ENCODE results near the gene MGAT5B.

- TF ChIP-seq CTCF (IDR thresholded peaks at IDR 0.05) (no peak), EP300 (IDR thresholded peaks at IDR 0.05) (no peak)
Measured at GRCh38 chr17:76865174-76865573, 3.0 kb upstream of the MGAT5B start.

Data from sigmoid colon (tissue), 4 donors.